HG02798 (cell line): ENCODE data around the gene WNT7B.

ENCODE experiments used
- ATAC-seq: cut with Tn5 transposase; IDR thresholded peaks from one replicate; pipeline ENCODE4 v1.9.1; 2021; ENCODE audit warnings: mild to moderate bottlenecking; ENCODE audit not compliant: unreplicated experiment, poor library complexity

The WNT7B gene

DNA sequence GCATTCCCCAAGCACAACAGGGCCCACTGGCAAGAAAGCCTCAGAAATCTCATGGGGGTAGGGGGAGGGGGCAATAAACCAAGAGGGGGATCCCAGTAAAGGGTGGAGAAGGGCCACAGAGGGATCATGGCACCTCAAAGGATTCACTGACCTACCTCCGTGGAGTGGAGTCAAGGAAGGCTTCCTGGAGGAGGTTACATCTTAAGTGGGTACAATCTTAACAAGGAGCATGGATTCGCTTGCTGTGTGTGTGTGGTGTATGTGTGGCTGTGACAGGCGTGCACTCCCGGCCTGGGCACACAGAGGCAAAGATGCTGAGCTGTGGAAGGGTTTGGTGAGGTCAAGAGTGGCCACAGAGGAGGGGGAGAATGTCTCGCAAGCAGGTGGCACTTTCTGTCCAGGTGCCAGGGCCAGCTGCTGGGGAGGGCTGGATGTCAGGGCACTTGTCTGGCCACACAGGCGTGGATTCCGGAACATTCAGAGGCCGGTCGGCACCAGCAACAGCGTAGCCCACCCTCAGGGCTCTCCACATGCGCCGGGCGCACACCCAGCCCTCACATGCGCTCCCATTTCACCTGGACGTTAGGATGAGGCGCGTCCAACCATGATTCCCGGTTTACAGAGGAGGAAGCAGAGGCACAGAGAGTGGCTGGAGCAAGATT lies 43.3 kb downstream of the WNT7B start:
- ATAC-seq: no peak

GRCh38 chr22:45932071-45932470 lies 44.9 kb downstream of the WNT7B start:
- no peak for ATAC-seq

DNA sequence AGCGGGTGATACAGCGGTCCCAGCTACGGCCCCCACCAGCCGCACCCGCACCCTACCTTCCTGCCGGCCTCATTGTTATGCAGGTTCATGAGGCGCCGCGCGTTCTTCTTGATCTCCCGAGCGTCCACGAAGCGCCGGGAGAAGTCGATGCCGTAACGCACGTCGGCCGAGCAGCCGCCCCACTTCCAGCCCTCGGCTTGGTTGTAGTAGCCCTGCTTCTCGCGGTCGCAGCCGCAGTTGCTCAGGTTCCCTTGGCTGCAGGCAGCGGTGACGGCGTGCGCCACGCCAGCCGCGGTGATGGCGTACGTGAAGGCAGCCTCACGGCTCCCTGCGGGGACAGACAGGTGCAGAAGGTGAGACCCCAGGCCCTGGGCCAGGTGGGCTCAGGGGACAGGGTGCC lies 45.9 kb downstream of the WNT7B start:
- ATAC-seq: no peak

- ATAC-seq: no peak
These were observed 46.6 kb downstream of the WNT7B start for GRCh38 chr22:45930324-45930723.

DNA sequence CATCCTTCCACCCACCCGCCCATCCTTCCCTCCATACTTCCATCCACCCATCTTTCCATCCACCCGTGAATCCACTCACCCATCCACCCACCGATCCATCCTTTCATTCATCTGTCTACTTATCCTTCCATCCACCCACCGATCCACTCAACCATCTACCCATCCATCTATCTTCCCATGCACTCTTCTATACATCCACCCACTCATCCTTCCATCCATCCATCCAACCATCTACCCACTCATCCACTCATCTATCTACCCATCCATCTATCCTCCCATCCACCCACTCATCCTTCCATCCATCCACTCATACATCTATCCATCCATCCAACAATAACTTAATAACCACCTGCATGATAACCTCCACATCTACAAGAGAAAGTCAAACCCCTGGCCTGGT lies 47.3 kb downstream of the WNT7B start:
- ATAC-seq: no peak

DNA sequence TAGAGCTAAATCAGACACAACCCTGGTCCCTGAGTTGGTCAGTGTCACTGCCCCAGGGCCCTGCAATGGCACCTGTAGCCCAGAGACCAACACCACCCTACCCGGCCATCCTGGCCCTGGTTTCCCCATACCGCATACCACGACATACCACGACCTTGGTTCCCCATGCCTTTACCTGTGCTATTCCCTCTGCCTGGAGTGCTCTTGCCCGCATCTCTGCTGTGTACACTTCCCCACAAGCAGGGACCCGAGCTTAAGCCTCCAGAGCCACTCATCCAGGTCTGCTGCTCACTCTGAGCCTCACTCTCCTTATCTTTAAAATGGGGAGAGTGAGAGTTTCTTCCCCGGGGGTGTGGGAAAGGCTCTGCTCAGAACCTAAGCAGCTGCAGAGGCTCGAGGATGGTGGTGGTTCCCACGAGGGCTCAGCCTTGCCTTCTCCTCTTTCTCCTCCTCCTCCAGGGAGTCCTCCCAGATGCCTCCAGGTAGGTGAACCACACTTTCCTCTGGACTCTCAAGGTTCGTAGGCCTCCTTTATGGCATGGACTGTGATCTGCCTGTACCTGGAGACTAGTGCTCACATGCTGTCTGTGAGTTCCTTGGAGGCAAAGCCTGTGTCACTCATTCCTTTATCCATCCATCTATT lies 48.1 kb downstream of the WNT7B start:
- ATAC-seq: no peak

GRCh38 chr22:45927059-45927458 lies 49.9 kb downstream of the WNT7B start:
- no peak for ATAC-seq

GRCh38 chr22:45926433-45926832 lies 50.5 kb downstream of the WNT7B start:
- ATAC-seq: no peak

GRCh38 chr22:45925811-45926351 lies 51.1 kb downstream of the WNT7B start:
- no peak for ATAC-seq

DNA sequence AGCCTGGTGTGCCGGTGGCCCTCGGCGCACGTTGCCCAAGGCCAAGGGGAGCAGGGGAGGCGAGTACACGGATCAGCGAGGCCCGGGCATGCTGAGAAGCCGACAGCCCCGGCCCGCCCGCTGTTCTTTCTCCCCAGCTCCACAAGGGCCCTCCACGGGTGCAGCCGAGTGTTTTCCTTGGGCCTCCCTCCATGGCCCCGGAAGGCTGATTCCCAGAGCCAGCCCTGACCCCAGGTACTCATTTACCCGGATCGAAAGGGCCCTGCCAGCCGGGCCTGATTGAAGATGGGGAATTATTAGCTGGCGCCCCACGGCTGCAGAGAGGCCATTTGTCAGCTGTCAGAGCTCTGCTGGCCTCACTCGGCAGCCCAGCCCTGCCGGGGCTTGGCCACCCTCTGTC lies 53.1 kb downstream of the WNT7B start:
- no peak for ATAC-seq

- ATAC-seq: no peak
These were observed 53.8 kb downstream of the WNT7B start for GRCh38 chr22:45923212-45923611.

DNA sequence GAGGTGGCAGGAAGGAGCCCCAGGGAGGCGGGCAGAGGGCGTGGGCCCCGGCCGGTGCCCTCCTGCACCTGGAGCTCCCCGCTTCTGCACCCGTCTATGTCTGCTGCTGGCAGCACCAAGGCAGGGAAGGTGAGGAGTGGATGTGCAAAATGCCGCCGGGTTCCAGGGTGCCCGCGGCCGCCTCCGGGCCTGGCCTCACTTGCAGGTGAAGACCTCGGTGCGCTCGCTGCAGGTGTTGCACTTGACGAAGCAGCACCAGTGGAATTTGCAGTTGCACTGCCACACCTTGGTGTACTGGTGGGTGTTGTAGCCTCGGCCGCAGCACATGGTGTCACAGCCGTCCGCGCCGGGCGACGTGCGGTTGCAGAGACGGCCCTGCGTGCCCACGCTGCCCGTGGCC lies 54.3 kb downstream of the WNT7B start:
- no peak for ATAC-seq

GRCh38 chr22:45922256-45922655 lies 54.7 kb downstream of the WNT7B start:
- ATAC-seq: no peak

- ATAC-seq: no peak
These were observed 57.3 kb downstream of the WNT7B start for GRCh38 chr22:45919504-45920286.

- no peak for ATAC-seq
These were observed 58.2 kb downstream of the WNT7B start for GRCh38 chr22:45918459-45919370.

DNA sequence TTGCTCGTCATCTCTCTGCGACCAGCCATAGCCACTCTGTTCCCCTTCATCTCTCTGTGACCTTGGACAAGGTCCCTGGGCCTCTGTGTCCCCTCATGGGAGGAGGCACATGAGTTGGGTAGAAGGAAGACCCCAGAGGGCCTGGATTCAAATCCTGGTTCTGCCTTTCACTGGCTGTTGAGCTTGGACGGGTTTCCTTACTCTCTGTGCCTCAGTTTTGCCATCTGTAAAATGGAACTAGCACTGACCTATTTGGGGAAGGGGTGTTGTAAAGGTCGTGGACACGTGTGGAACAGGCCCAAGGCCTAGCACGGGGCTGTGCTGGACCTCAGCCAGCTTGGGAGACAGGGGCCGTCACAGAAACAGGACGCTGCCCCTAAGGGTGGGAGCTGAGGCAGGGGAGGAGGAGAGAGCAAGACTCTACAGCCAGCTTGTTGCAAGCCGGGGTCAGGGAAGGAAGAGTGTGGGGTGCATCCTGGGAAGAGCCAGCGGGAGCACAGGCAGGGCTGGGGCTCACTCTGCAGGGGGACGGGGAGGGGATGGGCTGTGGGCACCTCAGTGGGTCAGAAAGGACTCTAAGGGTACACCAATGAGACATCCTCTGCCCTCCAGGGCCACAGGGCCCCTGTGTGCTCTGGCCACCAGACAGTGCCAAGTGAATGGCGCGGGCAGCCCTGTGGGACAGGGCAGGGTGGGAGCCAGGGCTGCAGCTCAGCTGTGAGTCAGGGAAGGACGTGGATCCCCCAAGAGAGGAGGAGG lies 59.1 kb downstream of the WNT7B start:
- no peak for ATAC-seq

GRCh38 chr22:45917146-45917545 lies 59.8 kb downstream of the WNT7B start:
- no peak for ATAC-seq

DNA sequence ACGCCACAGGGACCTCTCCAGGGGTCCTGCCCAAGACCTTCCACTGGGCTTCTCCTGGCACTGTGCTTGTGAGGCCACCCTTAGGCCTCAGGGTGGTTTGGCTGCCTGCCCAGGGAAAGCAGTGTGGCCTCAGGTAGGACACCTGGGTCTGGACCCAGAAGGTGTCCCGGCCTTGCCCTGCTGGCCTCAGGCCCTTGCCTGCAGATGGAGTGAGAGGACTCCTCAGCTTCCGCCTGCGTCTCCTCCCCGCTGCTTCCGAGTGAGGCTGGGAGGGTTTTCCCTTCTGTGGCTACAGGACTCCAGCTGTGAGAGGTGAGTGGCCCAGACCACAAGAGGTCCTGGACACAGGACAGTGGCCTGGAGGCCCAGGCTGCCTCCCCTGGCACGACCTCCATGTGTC lies 60.4 kb downstream of the WNT7B start:
- ATAC-seq: no peak

DNA sequence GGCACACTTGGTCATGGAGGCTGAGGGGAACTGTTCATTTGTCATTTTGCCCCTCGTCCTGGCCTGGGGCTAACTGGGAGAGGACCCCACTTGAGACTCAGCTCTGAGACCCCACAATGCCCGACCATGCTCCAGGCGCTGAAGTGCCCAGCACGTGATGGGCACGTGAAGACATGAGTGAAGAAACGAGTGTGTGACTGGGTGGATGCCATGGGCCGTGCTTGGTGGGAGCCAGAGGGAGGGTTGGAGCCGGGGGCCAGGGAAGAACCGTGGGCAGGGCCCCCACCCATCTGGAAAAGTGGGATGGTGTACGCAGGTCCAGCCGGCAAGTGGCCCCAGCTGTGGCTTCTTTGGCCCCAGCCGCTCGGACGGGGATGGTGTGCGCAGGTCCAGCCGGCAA lies 61.1 kb downstream of the WNT7B start:
- no peak for ATAC-seq

- no peak for ATAC-seq
These were observed 61.8 kb downstream of the WNT7B start for GRCh38 chr22:45915151-45915550.
